Calu3 (cell line): ENCODE measurements around the gene ARVCF. TPM values are rescaled to one million over a fixed set of nuclear protein-coding genes. Genes with fewer than 3 reads are reported as not detected.

ENCODE experiments used
- BruUV-seq: library from RNA; stranded (reverse); fragments of 400-500 nt; replicated peaks from 2 replicates; lab custom pipeline; 2021; lab: Mats Ljungman, UMichigan
- CTCF ChIA-PET: fragments of 300-600 bp; sonication (Branson Sonifier 250); formaldehyde crosslinking; loops from one replicate; lab custom pipeline; 2022; ENCODE audit warnings: antibody characterized with exemption; lab: Charles Lee
- DNase-seq: peaks from one replicate; pipeline ENCODE4 v3.0.0; 2022
- H3K27ac Mint-ChIP-seq: one replicate; pipeline ENCODE4 v1.8.0; 2022; ENCODE audit warnings: mixed read lengths; ENCODE audit not compliant: unreplicated experiment
- H3K27me3 Mint-ChIP-seq: one replicate; pipeline ENCODE4 v1.8.0; 2022; ENCODE audit warnings: mixed read lengths; ENCODE audit not compliant: unreplicated experiment
- H3K36me3 Mint-ChIP-seq: one replicate; pipeline ENCODE4 v1.8.0; 2022; ENCODE audit warnings: mild to moderate bottlenecking, moderate library complexity, mixed read lengths; ENCODE audit not compliant: insufficient read depth, unreplicated experiment
- H3K4me1 Mint-ChIP-seq: one replicate; pipeline ENCODE4 v1.8.0; 2022; ENCODE audit warnings: mild to moderate bottlenecking, low read depth, mixed read lengths; ENCODE audit not compliant: unreplicated experiment
- H3K4me3 Mint-ChIP-seq: one replicate; pipeline ENCODE4 v1.8.0; 2022; ENCODE audit warnings: mild to moderate bottlenecking, low read depth, moderate library complexity, mixed read lengths; ENCODE audit not compliant: unreplicated experiment
- H3K9me3 Mint-ChIP-seq: one replicate; pipeline ENCODE4 v1.8.0; 2022; ENCODE audit warnings: low read depth, mixed read lengths; ENCODE audit not compliant: unreplicated experiment
- intact Hi-C: fragments of 100-400 bp; cut with micrococcal nuclease; formaldehyde crosslinking; loops from one replicate; pipeline ENCODE4 v1.10.0; 2022; ENCODE audit not compliant: unreplicated experiment
- total RNA-seq: library from RNA; stranded (reverse); gene quantifications from 2 replicates; pipeline ENCODE4 v1.2.3, GENCODE V29; 2022
- TF ChIP-seq, protein P1 (sequence below): fragments of 200-600 bp; IDR thresholded peaks from one replicate; pipeline ENCODE4 v1.8.0; 2022; ENCODE audit warnings: antibody characterized with exemption; ENCODE audit not compliant: unreplicated experiment

The ARVCF gene
- total RNA-seq, 1 experiment from 2014 or later, result 19.7 TPM

DNA sequence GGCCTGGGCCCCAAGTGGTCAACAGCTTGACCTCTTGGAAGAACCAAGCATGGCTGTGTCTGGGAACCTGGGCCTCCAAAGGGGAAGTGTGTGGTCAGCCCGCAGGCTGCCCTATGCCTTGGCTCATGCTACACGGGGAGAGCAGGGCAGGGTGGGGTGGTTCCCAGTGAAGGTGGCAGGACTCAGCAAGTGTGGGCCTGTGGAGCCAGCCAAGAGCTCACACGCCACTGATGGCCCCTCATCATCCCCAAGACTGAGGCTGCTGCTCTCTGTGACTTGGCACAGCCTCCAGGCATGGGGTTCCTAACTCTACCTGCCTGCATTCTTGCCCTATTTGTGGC, 47.5 kb upstream of the ARVCF start:
- peaks cover 13% of the 10 kb centered on the region for H3K36me3 Mint-ChIP-seq
- BruUV-seq, result no TSS peak
- no peak overlapping the region for H3K27ac Mint-ChIP-seq
- no peaks in the 10 kb centered on the region for H3K27me3 Mint-ChIP-seq
- TF ChIP-seq, protein P1, sequence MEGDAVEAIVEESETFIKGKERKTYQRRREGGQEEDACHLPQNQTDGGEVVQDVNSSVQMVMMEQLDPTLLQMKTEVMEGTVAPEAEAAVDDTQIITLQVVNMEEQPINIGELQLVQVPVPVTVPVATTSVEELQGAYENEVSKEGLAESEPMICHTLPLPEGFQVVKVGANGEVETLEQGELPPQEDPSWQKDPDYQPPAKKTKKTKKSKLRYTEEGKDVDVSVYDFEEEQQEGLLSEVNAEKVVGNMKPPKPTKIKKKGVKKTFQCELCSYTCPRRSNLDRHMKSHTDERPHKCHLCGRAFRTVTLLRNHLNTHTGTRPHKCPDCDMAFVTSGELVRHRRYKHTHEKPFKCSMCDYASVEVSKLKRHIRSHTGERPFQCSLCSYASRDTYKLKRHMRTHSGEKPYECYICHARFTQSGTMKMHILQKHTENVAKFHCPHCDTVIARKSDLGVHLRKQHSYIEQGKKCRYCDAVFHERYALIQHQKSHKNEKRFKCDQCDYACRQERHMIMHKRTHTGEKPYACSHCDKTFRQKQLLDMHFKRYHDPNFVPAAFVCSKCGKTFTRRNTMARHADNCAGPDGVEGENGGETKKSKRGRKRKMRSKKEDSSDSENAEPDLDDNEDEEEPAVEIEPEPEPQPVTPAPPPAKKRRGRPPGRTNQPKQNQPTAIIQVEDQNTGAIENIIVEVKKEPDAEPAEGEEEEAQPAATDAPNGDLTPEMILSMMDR, result no peak
- H3K4me3 Mint-ChIP-seq, result no peak overlapping the region
- intact Hi-C loops, result no loop called here
- H3K9me3 Mint-ChIP-seq, result no peaks in the 10 kb centered on the region
- DNase-seq, result no peak
- H3K4me1 Mint-ChIP-seq, result no peaks in the 10 kb centered on the region
- CTCF ChIA-PET, result no interaction called here

DNA sequence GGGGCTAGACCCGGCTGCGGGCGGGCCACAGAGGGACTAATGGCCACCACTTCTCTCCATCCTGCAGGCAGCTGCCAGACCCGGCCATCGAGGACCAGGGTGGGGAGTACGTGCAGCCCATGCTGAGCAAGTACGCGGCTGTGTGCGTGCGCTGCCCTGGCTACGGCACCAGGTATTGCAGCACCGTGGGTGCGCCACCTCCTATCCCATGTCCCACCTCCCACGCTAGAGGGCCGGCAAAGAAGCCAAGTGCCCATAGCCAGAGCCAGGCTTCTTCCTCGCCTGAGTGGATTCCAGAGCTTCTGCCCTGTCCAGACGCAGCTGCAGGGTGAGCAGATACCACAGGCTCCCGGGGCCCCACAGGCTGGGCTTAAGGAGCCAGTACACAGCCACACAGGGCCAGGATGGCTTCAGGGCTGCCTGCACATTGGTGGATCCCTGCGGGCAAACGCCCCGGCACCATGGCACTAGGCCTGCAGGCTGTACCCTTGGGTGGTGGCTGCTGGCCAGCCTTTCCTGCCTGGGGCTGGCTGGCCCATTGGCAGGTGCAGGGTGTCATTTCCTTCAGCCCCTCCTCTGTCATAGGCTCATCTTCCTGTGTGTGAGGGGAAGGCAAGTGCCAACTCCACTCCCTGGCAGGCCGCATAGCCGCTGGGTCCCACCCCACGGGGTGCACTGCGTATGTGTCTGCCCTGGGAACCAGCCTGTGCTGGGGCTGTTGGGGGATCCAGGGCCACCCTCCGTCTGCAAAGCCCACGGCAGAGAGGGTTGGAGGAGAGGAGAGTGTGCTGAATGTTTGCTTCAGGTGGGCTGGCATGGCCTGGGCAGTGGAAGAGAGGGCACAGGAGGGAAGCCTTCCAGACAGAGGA, 46.9 kb upstream of the ARVCF start:
- H3K9me3 Mint-ChIP-seq, result no peaks in the 10 kb centered on the region

DNA sequence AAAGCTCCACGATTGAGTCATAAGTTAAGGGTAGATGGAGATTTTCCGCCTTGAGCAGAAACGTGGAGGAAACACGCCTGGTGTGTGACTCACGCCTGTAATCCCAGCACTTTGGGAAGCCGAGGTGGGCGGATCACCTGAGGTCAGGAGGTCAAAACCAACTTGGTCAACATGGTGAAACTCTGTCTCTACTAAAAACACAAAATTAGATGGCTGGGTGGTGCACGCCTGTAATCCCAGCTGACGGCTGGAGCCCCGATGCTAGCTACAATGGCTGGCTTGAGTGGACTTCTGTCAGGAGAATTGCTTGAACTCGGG, 46.1 kb upstream of the ARVCF start:
- Mint-ChIP-seq H3K27me3 (no peaks in the 10 kb centered on the region), H3K4me1 (no peaks in the 10 kb centered on the region), H3K27ac (no peak overlapping the region), H3K9me3 (no peaks in the 10 kb centered on the region), H3K36me3 (peaks cover 8% of the 10 kb centered on the region), H3K4me3 (no peak overlapping the region)
- TF ChIP-seq, protein P1, result no peak
- no TSS peak for BruUV-seq
- CTCF ChIA-PET, result no interaction called here
- no peak for DNase-seq
- intact Hi-C loops, result no loop called here

More for the DNA sequence above, 46.9 kb upstream of the ARVCF start:
- TF ChIP-seq, protein P1, result no peak
- Mint-ChIP-seq H3K36me3 (peaks cover 9% of the 10 kb centered on the region), H3K27ac (no peak overlapping the region), H3K4me1 (no peaks in the 10 kb centered on the region), H3K27me3 (no peaks in the 10 kb centered on the region), H3K4me3 (no peak overlapping the region)
- BruUV-seq, result no TSS peak
- CTCF ChIA-PET, result no interaction called here
- intact Hi-C loops, result no loop called here
- DNase-seq, result no peak

DNA sequence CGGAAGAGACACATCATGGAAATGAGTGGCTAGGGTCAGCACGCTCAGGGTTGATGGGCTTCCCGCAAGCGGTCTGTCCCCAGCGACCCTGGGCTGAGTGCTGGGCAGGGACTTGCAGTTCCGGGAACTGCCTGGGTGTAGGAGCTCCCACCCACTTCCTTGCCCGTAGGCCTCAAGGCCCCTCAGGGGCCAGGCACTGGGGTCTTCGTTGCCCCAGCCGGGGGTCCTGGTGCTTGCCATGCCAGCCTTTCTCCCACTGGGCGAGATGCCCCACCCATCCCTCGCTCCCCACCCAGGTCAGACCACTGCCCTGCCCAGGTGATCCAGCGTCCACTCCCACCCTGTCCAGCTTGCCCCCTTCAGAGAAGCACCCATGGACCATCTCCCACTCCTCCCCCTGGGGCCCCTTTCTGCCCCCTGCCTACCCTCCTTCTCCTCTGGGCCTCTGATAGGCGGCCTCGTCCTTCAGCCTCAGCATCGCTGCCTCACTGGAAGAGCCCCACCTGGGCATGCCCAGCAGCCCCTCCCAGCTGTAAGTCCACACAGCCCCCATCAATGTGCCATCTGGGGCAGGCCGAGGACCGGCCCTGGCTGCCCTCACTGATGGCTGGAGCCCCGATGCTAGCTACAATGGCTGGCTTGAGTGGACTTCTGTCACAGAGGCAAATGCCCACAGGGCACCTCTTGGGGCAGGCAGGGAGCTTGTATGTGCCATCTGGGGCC, 45.6 kb upstream of the ARVCF start:
- H3K27me3 Mint-ChIP-seq, result no peaks in the 10 kb centered on the region
- BruUV-seq, result no TSS peak

More for the DNA sequence above, 45.6 kb upstream of the ARVCF start:
- DNase-seq, result no peak
- peaks cover 8% of the 10 kb centered on the region for H3K36me3 Mint-ChIP-seq
- intact Hi-C loops, result no loop called here
- TF ChIP-seq, protein P1, result no peak
- H3K27ac Mint-ChIP-seq, result no peak overlapping the region
- CTCF ChIA-PET, result interaction anchor here (0.6 kb wide), 1 partner anchor 12 kb away, joined by 5 read pairs; no protein-coding TSS in a partner anchor
- H3K4me1 Mint-ChIP-seq, result no peaks in the 10 kb centered on the region
- no peaks in the 10 kb centered on the region for H3K9me3 Mint-ChIP-seq
- H3K4me3 Mint-ChIP-seq, result no peak overlapping the region
